NOMO-1 treated with dmso at 0.1 percent for 144 hours (cell line): ENCODE results near the gene CTSO.
"Not testable (repeated sequence)": the region's sequence is repeated elsewhere in the genome, so short reads cannot be mapped to it uniquely, and the experiment has no call there.

Experiments
- DNase-seq: peaks from one replicate; lab custom pipeline; 2025; ENCODE audit not compliant: unreplicated experiment; lab: John Stamatoyannopoulos, UW

Gene CTSO

DNA sequence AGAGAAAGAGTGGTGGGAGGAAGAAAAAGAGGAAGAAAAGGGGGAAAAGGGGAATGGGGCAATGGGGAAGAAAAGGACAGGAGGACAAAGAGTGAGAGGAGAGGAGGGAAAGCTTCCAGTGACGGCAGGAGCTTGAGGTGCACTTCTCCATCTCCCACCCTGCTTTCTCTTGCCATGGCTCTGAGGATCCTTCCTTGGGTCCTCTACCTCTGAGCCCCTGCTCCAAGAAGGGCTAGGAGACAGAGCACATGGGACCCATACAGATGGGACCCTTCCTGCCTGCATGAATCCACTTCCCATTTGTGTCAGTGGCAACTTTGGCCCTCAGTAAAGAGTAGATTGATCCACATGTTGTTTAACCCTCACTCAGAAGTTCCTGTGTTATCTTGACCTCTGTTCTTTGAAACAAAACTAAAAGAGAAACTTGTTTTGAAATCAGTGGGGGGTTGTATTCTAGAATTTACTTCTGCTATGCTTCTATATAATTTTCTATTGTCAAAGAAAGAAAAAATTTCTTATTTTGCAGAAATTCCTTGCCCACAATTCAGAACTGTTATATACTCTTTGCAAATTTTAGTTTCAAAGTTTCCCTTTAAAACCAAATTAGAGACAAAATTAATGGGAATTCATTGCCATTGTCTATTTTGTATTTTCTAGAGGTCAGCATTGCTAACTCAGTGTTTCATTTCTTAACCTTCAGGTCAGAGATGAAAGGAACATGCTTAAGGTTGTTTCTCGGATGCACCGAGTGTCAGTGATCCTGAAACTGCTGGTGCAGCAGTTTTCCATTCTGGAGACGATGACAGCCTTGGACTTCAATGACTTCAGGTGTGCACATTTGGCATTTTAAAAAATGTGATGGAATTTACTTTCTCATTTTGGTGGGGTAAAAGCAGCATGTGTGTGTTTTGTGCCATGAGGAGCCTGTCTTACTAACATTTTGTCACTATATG is 45.2 kb downstream of the CTSO start:
- DNase-seq: no peak

DNA sequence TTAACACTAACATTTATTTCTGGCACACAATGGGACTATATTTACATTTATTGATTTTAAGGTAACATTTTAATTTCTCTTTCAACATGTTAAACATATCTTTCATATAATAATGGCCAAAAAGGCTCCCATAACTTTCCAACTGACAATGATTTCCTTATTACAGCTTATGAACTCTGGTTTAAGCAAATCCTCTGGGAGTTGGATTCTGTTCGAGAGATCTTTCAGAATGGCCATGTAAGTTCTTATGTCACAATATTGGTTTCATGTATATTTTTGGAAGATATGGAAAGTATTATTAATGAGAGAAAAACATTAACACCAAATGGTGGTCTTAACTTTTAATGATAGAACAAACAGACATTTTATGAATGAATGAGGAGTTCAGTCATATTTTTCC is 46.1 kb downstream of the CTSO start:
- no peak for DNase-seq

- no peak for DNase-seq
These were observed 47.0 kb downstream of the CTSO start for GRCh38 chr4:155906554-155907247.

DNA sequence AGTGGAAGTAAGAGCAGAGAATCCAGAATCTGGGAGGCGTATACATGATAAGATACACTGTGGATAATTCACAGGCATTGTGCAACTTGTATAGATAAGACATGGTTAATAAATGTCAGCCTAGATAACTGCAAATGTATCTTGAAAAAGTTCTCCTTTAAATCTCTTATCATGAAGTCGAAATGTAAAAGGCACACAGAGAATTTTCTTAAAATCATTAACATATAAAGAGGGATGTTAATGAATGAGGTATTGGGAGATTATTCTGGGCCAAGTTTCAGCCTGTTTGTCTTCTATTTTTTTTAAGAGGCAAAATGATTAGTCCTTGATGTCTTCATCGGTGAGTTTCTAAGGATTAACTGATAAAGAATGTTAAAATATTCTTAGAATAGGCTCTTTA is 49.3 kb downstream of the CTSO start:
- DNase-seq: no peak

DNA sequence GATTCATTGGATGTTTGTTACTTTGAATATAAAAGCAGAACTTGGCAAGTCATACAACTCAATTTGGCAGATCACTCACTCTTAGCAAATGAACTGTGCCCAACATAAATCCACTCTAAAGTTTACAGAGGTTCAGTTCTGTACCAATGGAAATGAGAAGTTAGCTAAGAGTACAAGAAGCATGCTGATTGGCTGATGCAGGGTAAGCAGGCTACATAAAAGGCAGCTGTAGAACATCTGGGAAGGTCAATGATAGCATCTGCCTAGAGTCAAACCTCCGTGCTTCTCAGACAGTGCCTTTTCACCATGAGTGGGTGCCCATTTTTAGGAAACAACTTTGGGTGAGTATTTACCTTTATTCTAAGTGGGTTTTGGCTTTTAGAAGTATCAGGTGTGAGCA is 50.2 kb downstream of the CTSO start, which contains the start of gene TDO2:
Gene TDO2 (plus strand): TSS at position 244 of the 400 bp plus-strand sequence. CDS start 63 bp downstream, at position 307.
- no peak for DNase-seq

DNA sequence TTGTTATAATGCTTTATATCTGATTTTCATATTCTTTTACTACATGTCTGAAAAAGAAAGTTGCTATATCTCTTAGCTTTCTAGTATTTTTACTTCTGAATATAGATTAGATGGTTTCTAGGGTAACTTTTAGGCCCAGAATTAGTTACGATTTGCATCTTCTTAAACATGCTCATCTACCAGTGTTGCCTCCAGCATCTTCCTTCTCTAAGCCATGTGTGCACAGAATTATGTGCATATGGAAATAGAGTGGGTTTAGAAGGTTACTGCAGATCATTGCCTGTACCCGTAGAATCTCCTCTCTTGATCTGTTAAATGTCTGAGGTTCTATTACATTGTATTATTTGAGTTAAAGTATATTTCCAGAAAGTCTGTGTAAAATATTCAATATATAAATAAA is 52.7 kb downstream of the CTSO start:
- no peak for DNase-seq

DNA sequence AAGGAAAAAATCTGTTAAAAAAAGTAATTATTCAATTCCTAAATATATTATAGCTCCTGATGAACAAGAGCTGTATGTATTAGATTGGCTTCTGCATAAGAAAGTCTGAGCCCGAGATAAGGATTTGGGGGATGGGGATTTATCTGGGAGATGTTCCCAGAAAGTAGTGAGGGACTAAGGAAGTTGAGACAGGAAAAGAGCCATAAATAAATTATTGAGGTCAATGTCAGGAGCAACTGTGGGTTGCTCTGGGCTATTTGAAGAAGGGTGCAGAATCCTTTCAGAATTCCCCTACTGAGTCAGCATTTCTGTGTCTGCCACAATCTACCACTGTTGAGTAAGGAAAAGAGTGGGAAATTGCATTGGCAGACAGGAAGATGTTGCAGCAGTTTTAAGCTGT is 53.3 kb downstream of the CTSO start:
- no peak for DNase-seq

DNA sequence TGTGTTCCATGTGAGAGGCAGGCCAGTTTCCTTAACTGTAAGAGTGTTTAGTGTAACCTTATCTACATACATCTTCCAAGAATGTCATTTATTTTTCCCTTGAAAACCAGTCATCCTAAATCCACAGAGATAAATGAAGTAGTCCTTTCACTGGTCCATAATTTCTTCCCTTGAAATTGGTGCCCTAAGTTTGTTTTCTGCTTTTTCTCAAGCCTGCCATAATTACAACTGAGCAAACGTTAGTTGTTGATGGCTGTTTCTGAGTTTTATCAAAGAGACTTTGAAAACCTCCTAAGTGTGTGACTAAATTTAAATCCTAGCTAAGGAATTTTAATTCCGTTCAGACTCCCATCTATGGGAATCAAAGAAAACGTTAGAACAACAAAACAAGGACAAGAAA is 53.8 kb downstream of the CTSO start:
- no peak for DNase-seq

DNA sequence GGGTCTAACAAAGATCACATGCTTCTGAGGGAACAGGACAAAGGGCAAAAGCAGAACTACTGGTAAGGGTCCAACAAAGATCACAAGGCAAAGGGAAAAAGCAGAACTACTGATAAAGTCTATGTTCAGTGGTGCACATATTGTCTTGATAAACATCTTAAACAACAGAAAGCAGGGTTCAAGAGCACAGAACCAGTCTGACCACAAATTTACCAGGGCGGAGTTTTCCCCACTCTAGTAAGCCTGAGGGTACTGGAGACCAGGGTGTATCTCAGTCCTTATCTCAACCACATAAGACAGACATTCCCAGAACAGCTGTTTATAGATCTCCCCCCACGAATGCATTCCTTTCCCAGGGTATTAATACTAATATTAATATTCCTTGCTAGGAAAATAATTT is 55.3 kb downstream of the CTSO start:
- not testable (repeated sequence) for DNase-seq

GRCh38 chr4:155891058-155891457 is 62.6 kb downstream of the CTSO start:
- no peak for DNase-seq

- DNase-seq: no peak
These were observed 63.7 kb downstream of the CTSO start for GRCh38 chr4:155889946-155890345.

DNA sequence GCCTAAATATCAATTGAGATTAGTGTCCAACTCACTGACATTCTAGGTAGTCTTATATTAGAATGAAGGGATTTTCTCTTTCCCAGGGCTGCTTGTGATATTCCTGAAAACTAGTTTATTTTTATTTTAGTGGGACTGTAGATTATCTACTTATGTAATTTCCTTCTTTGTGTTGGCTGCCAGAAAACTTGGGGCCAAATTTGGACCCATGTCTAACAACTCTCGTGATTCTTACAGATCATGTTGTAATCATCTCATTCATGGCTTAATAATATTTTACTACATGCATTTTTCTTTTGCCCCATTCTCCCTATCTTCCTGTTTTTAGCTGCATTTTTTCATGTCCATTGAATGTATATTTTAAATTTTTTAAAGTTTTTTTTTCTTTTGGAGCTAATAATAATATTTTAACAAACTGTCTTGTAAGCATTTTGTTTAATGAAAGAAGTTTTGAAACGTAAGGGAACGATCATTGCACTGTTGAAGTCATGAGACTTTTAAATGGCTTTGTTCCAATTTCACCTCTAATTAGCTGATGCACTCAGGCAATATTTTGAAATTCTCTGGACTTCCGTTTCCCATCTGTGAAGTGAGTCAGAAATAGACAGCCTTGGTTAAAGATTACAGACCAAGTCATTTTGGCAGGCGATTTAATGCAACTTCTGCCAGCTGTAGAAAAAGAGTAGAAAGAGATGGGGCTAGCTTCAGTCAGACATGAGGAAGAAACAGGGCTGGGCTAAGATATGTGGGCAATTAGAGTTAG is 64.5 kb downstream of the CTSO start:
- peak; percentile 88 for DNase-seq

- no peak for DNase-seq
These were observed 65.7 kb downstream of the CTSO start for GRCh38 chr4:155887847-155888570.

GRCh38 chr4:155887045-155887444 is 66.6 kb downstream of the CTSO start:
- no peak for DNase-seq

DNA sequence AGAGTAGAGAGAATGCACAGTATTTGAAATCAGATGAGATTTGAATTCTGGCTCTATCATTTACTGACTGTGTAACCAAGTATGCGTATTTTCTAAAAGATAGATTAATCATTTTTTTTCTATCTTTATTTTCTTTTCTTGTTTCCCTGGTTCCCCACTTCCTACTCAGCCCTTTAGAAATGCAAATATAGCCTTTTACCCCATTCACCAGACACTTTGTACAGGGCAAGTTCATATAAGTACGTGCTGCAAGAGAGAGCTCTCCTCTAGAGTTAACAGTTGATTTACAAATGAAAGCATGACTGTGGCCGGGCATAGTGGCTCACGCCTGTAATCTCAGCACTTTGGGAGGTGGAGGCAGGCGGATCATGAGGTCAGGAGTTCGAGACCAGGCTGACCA is 68.0 kb downstream of the CTSO start:
- no peak for DNase-seq

GRCh38 chr4:155883895-155884294 is 69.8 kb downstream of the CTSO start:
- no peak for DNase-seq

DNA sequence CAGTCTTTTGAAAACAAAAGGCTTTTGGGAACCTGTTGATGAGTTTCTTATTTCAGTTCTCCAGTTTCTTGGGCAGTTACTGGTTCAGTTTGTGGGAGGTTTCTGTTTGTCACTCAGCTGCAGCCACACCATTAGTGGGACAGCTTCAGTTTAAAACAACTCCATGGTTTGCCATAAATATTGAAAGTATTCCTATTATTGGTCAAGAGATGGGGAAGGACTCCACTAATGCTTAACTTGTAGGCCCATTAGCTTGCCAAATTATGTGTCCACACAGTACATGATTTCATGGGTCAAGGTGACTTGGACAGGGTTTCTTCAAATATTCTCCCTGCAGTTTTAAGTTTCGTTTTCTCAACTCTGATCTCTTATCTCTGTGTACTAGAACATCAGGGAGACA is 72.1 kb downstream of the CTSO start:
- DNase-seq: no peak

- no peak for DNase-seq
These were observed 73.9 kb downstream of the CTSO start for GRCh38 chr4:155879767-155880166.

DNA sequence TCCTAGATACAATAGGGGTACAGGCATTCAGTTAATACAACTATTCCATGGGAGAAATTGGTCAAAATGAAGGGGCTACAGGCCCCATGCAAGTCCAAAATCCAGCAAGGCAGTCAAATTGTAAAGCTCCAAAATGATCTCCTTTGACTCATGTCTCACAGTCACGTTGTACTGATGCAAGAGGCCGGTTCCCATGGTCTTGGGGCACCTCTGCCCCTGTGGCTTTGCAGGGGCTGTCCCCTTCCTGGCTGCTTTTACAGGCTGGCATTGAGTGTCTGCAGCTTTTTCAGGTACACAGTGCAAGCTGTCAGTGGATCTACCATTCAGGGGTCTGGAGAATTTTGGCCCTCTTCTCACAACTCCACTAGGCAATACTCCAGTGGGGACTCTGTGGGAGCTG is 75.1 kb downstream of the CTSO start:
- no peak for DNase-seq

- no peak for DNase-seq
These were observed 75.7 kb downstream of the CTSO start for GRCh38 chr4:155877971-155878370.

DNA sequence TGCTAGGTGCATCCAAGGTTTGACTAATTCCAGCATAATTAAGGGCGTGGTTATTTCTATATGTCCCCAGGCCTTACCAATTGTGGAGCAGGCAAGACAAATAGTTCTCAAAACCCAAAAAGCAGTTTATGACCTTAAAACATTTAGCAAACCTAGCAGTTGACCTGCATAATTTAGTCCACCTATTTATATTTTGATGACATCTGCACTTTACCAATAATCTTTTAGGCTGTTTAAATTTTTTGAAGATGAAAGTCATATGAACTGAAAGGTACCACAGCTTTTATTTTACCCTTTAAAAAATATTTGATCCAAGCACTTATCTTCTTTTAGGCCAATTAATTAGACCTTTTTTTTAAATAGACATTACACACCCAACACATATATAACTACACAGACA is 77.8 kb downstream of the CTSO start:
- DNase-seq: no peak
